HepG2 (cell line): ENCODE results near the gene ORC1. TPM values are rescaled to one million over a fixed set of nuclear protein-coding genes. Genes with fewer than 3 reads are reported as not detected.

Source experiments
- ATAC-seq: fragments of 200-7000 bp; cut with Tn5 transposase; 3 replicates; pipeline ENCODE4 v1.9.1; 2020; ENCODE audit warnings: mild to moderate bottlenecking, moderate library complexity
- Bru-seq: library from RNA; stranded (reverse); fragments of 400-500 nt; gene quantifications from one replicate; lab custom pipeline; 2021; lab: Mats Ljungman, UMichigan
- BruChase-seq, 2 experiments: library from RNA; stranded (reverse); fragments of 400-500 nt; gene quantifications; one replicate each; lab custom pipeline; 2021; lab: Mats Ljungman, UMichigan
- BruUV-seq: library from RNA; stranded (reverse); fragments of 400-500 nt; replicated peaks from 2 replicates; lab custom pipeline; 2021; lab: Mats Ljungman, UMichigan
- CTCF ChIA-PET: fragments of 300-600 bp; formaldehyde crosslinking; extraction: SDS; loops from one replicate; lab custom pipeline; 2021; ENCODE audit warnings: low total read pairs, inconsistent platforms, low intra/inter-chr PET ratio; lab: Yijun Ruan, JAX
- POLR2A ChIA-PET: fragments of 350-600 bp; sonication (Branson Sonifier 250); formaldehyde crosslinking; loops from one replicate; lab custom pipeline; 2020; ENCODE audit warnings: antibody characterized with exemption, inconsistent platforms; lab: Yijun Ruan, JAX
- DNase-seq: peaks from one replicate; pipeline ENCODE4 v3.0.0-alpha.2; 2015; ENCODE audit warnings: low spot score
- FAIRE-seq: peaks from 3 replicates; lab custom pipeline; 2011; peaks lifted over from hg19 to GRCh38; lab: Jason Lieb, UNC
- H2AFZ ChIP-seq: one replicate; pipeline ENCODE4 v1.6.1; 2011; ENCODE audit warnings: low read length, inconsistent platforms
- H3K27ac ChIP-seq: fragments of 300-600 bp; 3 replicates; pipeline ENCODE4 v1.8.0; 2011; ENCODE audit warnings: mixed run types, mild to moderate bottlenecking, mixed read lengths, low read length, inconsistent platforms; ENCODE audit not compliant: insufficient read depth; ENCODE audit errors: extremely low read length
- H3K27me3 ChIP-seq, 2 experiments: fragments of 200-600 bp in 1 of 2; 2 replicates in 1 of 2; 3 replicates in 1 of 2; pipeline versions ENCODE4 v1.6.0 to v1.8.0; 2011; ENCODE audit warnings: low read length in 2 of 2, mild to moderate bottlenecking in 2 of 2, moderate library complexity in 2 of 2, inconsistent platforms in 1 of 2; ENCODE audit not compliant: insufficient read depth in 2 of 2, control insufficient read depth in 1 of 2
- H3K36me3 ChIP-seq, 2 experiments: fragments of 200-600 bp in 1 of 2; replicated peaks in 1 of 2; 2 replicates in 1 of 2; 3 replicates in 1 of 2; pipeline versions ENCODE4 v1.5.1 to v1.8.0; 2011; ENCODE audit warnings: low read length in 2 of 2, inconsistent platforms in 1 of 2; ENCODE audit not compliant: insufficient read depth in 2 of 2, control insufficient read depth in 1 of 2
- H3K4me1 ChIP-seq: 2 replicates; pipeline ENCODE4 v1.5.1; 2012; ENCODE audit warnings: low read length, inconsistent platforms; ENCODE audit not compliant: insufficient read depth
- H3K4me2 ChIP-seq: 2 replicates; pipeline ENCODE4 v1.6.0; 2011; ENCODE audit warnings: low read depth, low read length, inconsistent platforms
- H3K4me3 ChIP-seq, 3 experiments: fragments of 200-600 bp in 1 of 3; sonication (generic), shearing (Covaris generic) in 1 of 3; replicated peaks in 1 of 3; 2 replicates each; pipeline ENCODE4 v1.5.1; 2011 to 2016; ENCODE audit warnings: low read length in 3 of 3, inconsistent platforms in 2 of 3, low read depth in 2 of 3, mild to moderate bottlenecking in 2 of 3, control low read depth in 1 of 3, mixed read lengths in 1 of 3; ENCODE audit not compliant: insufficient read depth in 1 of 3
- H3K79me2 ChIP-seq: one replicate; pipeline ENCODE4 v1.6.1; 2011; ENCODE audit warnings: low read length, inconsistent platforms; ENCODE audit not compliant: insufficient read depth
- H3K9ac ChIP-seq: 2 replicates; pipeline ENCODE4 v1.6.0; 2011; ENCODE audit warnings: mild to moderate bottlenecking, low read depth, low read length, inconsistent platforms; ENCODE audit not compliant: insufficient read depth
- H3K9me3 ChIP-seq: 2 replicates; pipeline ENCODE4 v1.5.1; 2012; ENCODE audit warnings: mild to moderate bottlenecking, low read length
- H4K20me1 ChIP-seq: 2 replicates; pipeline ENCODE4 v1.6.0; 2011; ENCODE audit warnings: inconsistent platforms, mild to moderate bottlenecking, low read length, moderate library complexity; ENCODE audit not compliant: insufficient read depth
- ARID5B ChIP-seq: IDR thresholded peaks from 2 replicates; pipeline ENCODE4 v1.4.0; 2020; ENCODE audit warnings: mild to moderate bottlenecking, missing genetic modification reagents
- ATF1 ChIP-seq: IDR thresholded peaks from 2 replicates; pipeline ENCODE4 v1.6.1; 2016; ENCODE audit warnings: mild to moderate bottlenecking, control low read depth
- FOXJ3 ChIP-seq: sonication (generic); formaldehyde crosslinking; IDR thresholded peaks from 2 replicates; pipeline ENCODE4 v1.4.0; 2020; ENCODE audit warnings: missing genetic modification reagents, mild to moderate bottlenecking, borderline replicate concordance
- GABPA ChIP-seq, 2 experiments: IDR thresholded peaks; 2 replicates each; pipeline ENCODE4 v1.6.1; 2011 to 2016; ENCODE audit warnings: low read depth in 2 of 2, low read length in 1 of 2, missing biosample characterization in 1 of 2, missing genetic modification characterization in 1 of 2
- NFKBIZ ChIP-seq: IDR thresholded peaks from 2 replicates; pipeline ENCODE4 v1.6.1; 2018; ENCODE audit warnings: missing genetic modification reagents, missing compliant biosample characterization
- ZNF331 ChIP-seq: sonication (generic); formaldehyde crosslinking; IDR thresholded peaks from 2 replicates; pipeline ENCODE4 v1.4.0; 2020; ENCODE audit warnings: missing genetic modification reagents
- ZNF788 ChIP-seq: sonication (generic); formaldehyde crosslinking; IDR thresholded peaks from 2 replicates; pipeline ENCODE4 v1.5.0; 2020; ENCODE audit warnings: mild to moderate bottlenecking, missing genetic modification reagents, borderline replicate concordance
- WGBS: methylation state at CpG from one replicate; pipeline ENCODE4 v1.1.6; 2017; ENCODE audit warnings: low lambda C conversion rate; 5-methylcytosine and 5-hydroxymethylcytosine counted together
- in situ Hi-C: cut with HindIII; loops from 2 replicates; pipeline ENCODE4 v1.10.0; 2017; ENCODE audit warnings: low pct_unique_long_range_greater_than_20kb; ENCODE audit not compliant: extremely low pct_ligation_motif_present
- intact Hi-C: fragments of 100-400 bp; cut with micrococcal nuclease; formaldehyde crosslinking; loops from one replicate; pipeline ENCODE4 v1.10.0; 2022; ENCODE audit not compliant: unreplicated experiment
- long read RNA-seq, 2 experiments: library from RNA in 1 of 2; library from polyadenylated mRNA in 1 of 2; stranded (forward) in 1 of 2; unstranded in 1 of 2; transcript quantifications; one replicate each; pipeline ENCODE4 v2.0.0, GENCODE V29; 2019 to 2022
- polyA minus RNA-seq, 3 experiments: library from RNA; depleted of rRNA, polyadenylated mRNA; stranded (reverse); fragments of >200 nt; gene quantifications; 2 replicates each; pipeline ENCODE4 v1.2.3, GENCODE V29; 2011; ENCODE audit warnings: low replicate concordance in 1 of 3
- polyA plus RNA-seq, 8 experiments: library from polyadenylated mRNA; depleted of rRNA in 3 of 8; stranded (reverse) in 7 of 8; unstranded in 1 of 8; fragments of >200 nt; fragmentation: Illumina TruSeq in 4 of 8; extraction: Trizol in 4 of 8; gene quantifications; 2 replicates each; pipeline versions ENCODE4 v1.2.1 to v1.2.3, GENCODE V29; 2011 to 2016; ENCODE audit warnings: low read depth in 4 of 8, missing spikeins in 1 of 8, mixed read lengths in 1 of 8; ENCODE audit not compliant: insufficient read depth in 1 of 8
- total RNA-seq, 5 experiments: library from RNA; depleted of rRNA; stranded (reverse); fragments of >200 nt; fragmentation: Illumina TruSeq; extraction: Trizol; gene quantifications; 2 replicates each; pipeline ENCODE4 v1.2.3, GENCODE V29; 2016; ENCODE audit warnings: low read depth in 1 of 5
- TF ChIP-seq, protein P1 (sequence below): sonication (generic); formaldehyde crosslinking; IDR thresholded peaks from 2 replicates; pipeline ENCODE4 v1.5.1; 2020; ENCODE audit warnings: mild to moderate bottlenecking, missing genetic modification reagents

The ORC1 gene
- 23.5 and 32.5 TPM in 2 replicates for total RNA-seq (2016; rRNA removed; fragmentation: Illumina TruSeq; extraction: Trizol)
- 3.9 and 5.6 TPM in 2 replicates for total RNA-seq (2016; cell fraction: cytosol; rRNA removed; fragmentation: Illumina TruSeq; extraction: Trizol; ENCODE audit: low read depth)
- 23.9 and 30.9 TPM in 2 replicates for total RNA-seq (2016; cell fraction: insoluble cytoplasmic fraction; rRNA removed; fragmentation: Illumina TruSeq; extraction: Trizol)
- total RNA-seq (2016; cell fraction: membrane; rRNA removed; fragmentation: Illumina TruSeq; extraction: Trizol), result 11.2 and 12.3 TPM in 2 replicates
- 15.4 and 16.0 TPM in 2 replicates for total RNA-seq (2016; cell fraction: nucleus; rRNA removed; fragmentation: Illumina TruSeq; extraction: Trizol)
- polyA plus RNA-seq (2011; rRNA removed), result 4.6 and 7.0 TPM in 2 replicates
- 4.3 and 7.5 TPM in 2 replicates for polyA plus RNA-seq (2011; cell fraction: cytosol; rRNA removed)
- polyA plus RNA-seq (2011; cell fraction: nucleus; rRNA removed), result 3.6 and 4.3 TPM in 2 replicates
- 2.5 and 5.7 TPM in 2 replicates for polyA plus RNA-seq (2012)
- polyA plus RNA-seq (2016; cell fraction: cytosol; fragmentation: Illumina TruSeq; extraction: Trizol; ENCODE audit: low read depth), result 1.8 and 2.2 TPM in 2 replicates
- polyA plus RNA-seq (2016; cell fraction: insoluble cytoplasmic fraction; fragmentation: Illumina TruSeq; extraction: Trizol; ENCODE audit: low read depth), result 21.0 and 21.7 TPM in 2 replicates
- 4.3 and 5.4 TPM in 2 replicates for polyA plus RNA-seq (2016; cell fraction: membrane; fragmentation: Illumina TruSeq; extraction: Trizol; ENCODE audit: low read depth)
- 13.3 and 13.8 TPM in 2 replicates for polyA plus RNA-seq (2016; cell fraction: nucleus; fragmentation: Illumina TruSeq; extraction: Trizol; ENCODE audit: insufficient read depth, low read depth)
- polyA minus RNA-seq (2011; rRNA and poly(A)+ RNA removed; ENCODE audit: low replicate concordance), result 10.5 and 58.7 TPM in 2 replicates
- polyA minus RNA-seq (2011; cell fraction: cytosol; rRNA and poly(A)+ RNA removed), result 3.5 and 5.4 TPM in 2 replicates
- polyA minus RNA-seq (2011; cell fraction: nucleus; rRNA and poly(A)+ RNA removed), result 5.2 and 6.1 TPM in 2 replicates
- Bru-seq, nascent RNA, result percentile 57 among the genes with signal in this experiment
- percentile 60 among the genes with signal in this experiment for BruChase-seq, experiment 1, labeled RNA remaining after a 6-hour chase
- BruChase-seq, experiment 2, labeled RNA remaining after a 2-hour chase, result percentile 60 among the genes with signal in this experiment
- long read RNA-seq, experiment 1, partial matches to known transcripts, result 2 of 7 reads
- long read RNA-seq, experiment 1, other reads (novel, unspliced or antisense), result 0 of 7 reads
- long read RNA-seq, experiment 2, transcript ORC1-202 (17 exons, 3,157 nt), result major isoform, 5 of 11 reads
- long read RNA-seq, experiment 2, partial matches to known transcripts, result 3 of 11 reads
- long read RNA-seq, experiment 2, other reads (novel, unspliced or antisense), result 2 of 11 reads

DNA sequence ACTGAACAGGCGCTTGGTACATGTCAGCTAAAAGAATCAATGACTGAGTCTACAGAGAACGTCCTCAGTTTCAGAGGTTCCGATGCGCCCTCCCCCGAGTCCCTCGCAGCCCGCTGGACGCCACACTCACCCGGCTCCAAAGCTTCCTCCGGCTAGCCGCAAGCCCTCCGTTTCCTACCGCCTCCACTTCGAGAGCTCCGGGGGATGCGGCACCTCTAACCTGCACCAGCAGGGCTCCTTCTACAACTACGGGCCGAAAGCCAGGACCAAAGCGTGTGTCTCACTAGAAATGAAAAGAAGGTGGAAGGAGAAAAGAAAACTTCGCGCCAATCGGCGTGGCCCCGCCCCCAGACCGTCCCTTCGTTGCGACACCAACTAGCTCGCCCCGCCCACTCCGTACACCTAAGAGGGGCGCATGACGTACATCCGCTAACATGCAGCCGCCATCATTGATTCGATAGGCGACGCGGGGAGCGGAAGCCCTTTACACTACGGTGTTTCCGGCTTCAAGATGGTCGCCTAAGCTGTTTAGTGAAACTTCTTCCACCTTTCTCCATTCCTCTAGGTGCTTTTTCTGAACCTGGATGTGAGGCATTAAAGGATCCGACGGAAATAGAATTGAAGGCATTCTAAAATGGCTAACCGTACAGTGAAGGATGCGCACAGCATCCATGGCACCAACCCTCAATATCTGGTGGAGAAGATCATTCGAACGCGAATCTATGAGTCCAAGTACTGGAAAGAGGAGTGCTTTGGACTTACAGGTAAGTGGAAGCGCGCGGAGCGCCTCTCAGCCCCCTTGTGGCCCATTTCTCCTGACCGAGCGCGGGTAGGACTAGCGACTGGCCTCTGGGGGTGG, at the start of gene ORC1, which contains the start of gene PRPF38A:
TSS of gene ORC1 (minus strand) at position 308 of the 859 bp plus-strand sequence. CDS start 2,200 bp downstream, outside the sequence.
TSS of gene PRPF38A (plus strand) at position 487 of the 859 bp plus-strand sequence. CDS start at position 635, 148 bp downstream.
- in situ Hi-C loops, result no loop called here
- POLR2A ChIA-PET, result interaction anchor here (0.7 to 2.3 kb wide), 11 partner anchors 9 to 325 kb away, joined by 3 to 14 read pairs (median 4); partner anchors contain the start of genes CC2D1B and TUT4
- Histone ChIP-seq H3K27ac (peak within 1 kb of the TSS; percentile 97), H3K4me3 (peak within 1 kb of the TSS; percentile 76 to 96 (median 87)), H3K4me1 (peaks cover 34% of the 10 kb centered on the region), H3K36me3 (peaks cover 9 to 46% of the 10 kb centered on the region in 2 experiments), H3K4me2 (peak within 1 kb of the TSS; percentile 80), H3K79me2 (peaks cover 44% of the 10 kb centered on the region), H4K20me1 (no peaks in the 10 kb centered on the region), H2AFZ (peak within 1 kb of the TSS; percentile 95), H3K9me3 (no peaks in the 10 kb centered on the region), H3K9ac (peak within 1 kb of the TSS; percentile 99), H3K27me3 (peaks cover 0 to 4% of the 10 kb centered on the region in 2 experiments; a peak in 1 of 5 replicates)
- DNase-seq, result peak; percentile 95
- ATAC-seq, result peak; percentile 93
- intact Hi-C loops, result loop anchor here (1.0 to 10.0 kb wide), 3 partner anchors 38 to 280 kb away; partner anchors contain the start of gene CC2D1B
- WGBS, result 1% methylated on average over 38 of the region's 57 CpGs
- peak; percentile 96 for FAIRE-seq
- CTCF ChIA-PET, result no interaction called here
- TSS peak; percentile 84 for BruUV-seq
- TF ChIP-seq FOXJ3, result no peak; the same call in 1 of the 2 replicates
- peak; percentile 97 for TF ChIP-seq ATF1
- TF ChIP-seq ZNF331 (CRISPR knock-in tag), result 0 out of 2 replicates have a peak, but pooled peaks have one; percentile 52
- TF ChIP-seq ZNF788 (CRISPR knock-in tag), result no peak
- TF ChIP-seq, protein P1, sequence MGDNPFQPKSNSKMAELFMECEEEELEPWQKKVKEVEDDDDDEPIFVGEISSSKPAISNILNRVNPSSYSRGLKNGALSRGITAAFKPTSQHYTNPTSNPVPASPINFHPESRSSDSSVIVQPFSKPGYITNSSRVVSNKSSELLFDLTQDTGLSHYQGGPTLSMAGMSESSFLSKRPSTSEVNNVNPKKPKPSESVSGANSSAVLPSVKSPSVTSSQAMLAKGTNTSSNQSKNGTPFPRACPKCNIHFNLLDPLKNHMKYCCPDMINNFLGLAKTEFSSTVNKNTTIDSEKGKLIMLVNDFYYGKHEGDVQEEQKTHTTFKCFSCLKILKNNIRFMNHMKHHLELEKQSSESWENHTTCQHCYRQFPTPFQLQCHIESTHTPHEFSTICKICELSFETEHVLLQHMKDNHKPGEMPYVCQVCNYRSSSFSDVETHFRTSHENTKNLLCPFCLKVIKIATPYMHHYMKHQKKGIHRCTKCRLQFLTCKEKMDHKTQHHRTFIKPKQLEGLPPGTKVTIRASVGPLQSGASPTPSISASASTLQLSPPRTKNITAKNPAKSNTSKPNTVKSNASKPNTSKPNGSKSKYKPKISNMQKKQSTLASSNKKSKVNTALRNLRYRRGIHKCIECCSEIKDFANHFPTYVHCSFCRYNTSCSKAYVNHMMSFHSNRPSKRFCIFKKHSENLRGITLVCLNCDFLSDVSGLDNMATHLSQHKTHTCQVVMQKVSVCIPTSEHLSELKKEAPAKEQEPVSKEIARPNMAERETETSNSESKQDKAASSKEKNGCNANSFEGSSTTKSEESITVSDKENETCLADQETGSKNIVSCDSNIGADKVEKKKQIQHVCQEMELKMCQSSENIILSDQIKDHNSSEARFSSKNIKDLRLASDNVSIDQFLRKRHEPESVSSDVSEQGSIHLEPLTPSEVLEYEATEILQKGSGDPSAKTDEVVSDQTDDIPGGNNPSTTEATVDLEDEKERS (CRISPR knock-in tag), result no peak
- no peak; the same call in 1 of the 2 replicates for TF ChIP-seq NFKBIZ (CRISPR knock-in tag)
- peak; percentile 71 for TF ChIP-seq ARID5B (CRISPR knock-in tag)
- TF ChIP-seq GABPA (IDR thresholded peaks at IDR 0.05; ENCODE audit: low read depth, low read length), result peak; percentile 81
- peak; percentile 99 for TF ChIP-seq GABPA (CRISPR knock-in tag; IDR thresholded peaks at IDR 0.05; ENCODE audit: low read depth)
